Measurements from ENCODE around the gene CFAP47.
"Not testable (repeated sequence)": the region's sequence is repeated elsewhere in the genome, so short reads cannot be mapped to it uniquely, and the experiment has no call there.

CFAP47 gene, protein sequence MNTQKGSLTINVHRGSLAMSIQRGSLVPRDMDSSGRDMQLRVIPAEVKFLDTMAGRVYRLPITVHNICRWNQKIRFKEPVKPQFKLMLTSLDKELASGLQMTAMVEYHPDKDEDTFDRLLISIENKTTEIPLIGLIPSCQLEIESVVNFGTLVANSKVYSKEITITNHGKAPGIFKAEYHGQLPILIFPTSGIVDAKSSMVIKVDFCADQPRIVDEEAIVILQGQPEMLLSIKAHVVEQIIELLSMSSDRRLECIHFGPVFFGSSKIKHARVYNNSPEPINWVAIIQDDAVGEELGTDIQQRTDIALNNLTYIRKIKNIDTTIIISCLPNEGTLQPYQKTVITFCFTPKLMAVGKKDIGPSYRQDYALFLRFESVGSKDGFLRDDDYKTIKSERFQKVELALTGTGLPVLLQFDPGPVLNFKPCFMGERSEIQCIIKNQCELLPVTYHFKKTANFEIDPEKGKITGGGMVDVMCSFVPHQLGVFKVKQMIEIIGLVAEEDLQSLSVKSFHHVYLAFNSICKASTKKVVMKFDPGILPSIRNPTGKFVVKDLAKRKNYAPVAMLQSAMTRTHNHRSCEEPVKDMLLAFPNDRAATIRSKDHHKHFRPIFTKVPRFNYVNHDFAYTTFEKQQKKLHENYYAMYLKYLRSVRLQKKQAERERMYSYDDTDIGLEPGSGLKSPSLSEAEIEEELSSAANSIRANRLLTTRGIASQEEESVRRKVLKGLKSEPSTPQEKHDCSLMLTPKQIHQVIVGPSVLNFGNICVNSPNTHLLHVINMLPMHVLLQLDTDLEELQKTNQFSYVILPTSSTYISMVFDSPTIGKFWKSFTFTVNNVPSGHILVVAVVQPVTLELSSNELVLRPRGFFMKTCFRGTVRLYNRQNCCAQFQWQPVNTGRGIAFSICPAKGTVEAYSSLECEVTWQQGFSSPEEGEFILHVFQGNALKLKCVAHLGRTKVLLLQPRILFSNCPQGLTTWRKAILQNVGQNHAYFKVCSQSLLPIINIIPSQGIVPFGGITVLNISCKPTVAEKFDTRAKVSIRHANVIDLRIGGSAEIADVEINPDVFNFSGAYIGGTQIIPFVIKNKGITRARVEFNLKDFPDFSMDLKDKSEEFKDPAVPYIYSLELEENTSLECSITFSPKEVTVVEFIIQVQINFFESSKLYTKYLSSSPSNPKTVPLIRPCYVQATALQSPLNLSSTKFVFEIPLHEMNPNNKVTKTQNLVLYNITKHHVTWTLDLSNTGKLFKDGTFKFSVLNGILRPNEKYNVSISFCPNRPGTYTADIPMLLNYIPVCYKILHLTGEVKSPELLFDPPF (N-terminal part only)

GRCh38 chrX:35919536-35920309 lies at the start of gene CFAP47:
Gene CFAP47 (plus strand): TSS chrX:35919734. CDS start chrX:35919800, 66 bp downstream.
- DNase-seq (ENCODE audit: low read depth, low spot score): peak; percentile 11

DNA sequence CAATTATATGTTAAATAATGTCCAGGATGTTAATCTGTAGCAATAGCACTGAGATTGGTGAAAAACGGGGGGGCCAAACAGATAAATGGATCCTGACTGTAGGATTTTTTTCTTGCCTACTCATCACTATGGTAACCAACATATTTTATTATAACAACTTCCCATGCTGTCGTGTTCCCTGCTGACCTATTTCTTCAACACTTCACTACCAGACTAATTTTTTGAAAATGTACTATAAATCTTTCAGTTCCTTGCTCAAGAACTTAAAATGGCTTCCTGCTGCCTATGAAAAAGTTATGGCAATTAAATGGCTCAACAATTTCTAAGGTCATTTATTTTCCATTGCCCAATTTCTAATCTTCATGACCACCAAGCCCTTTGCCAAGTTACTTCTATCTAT lies 38.9 kb upstream of the CFAP47 start:
- no peak for DNase-seq (ENCODE audit: low read depth, low spot score)

GRCh38 chrX:35886135-35886534 lies 33.4 kb upstream of the CFAP47 start:
- DNase-seq (ENCODE audit: low read depth, low spot score): no peak

- peak; percentile 14 for DNase-seq (ENCODE audit: low read depth, low spot score)
Observed at GRCh38 chrX:35890699-35891098, 28.8 kb upstream of the CFAP47 start.

- not testable (repeated sequence) for DNase-seq (ENCODE audit: low read depth, low spot score)
Observed at GRCh38 chrX:35986816-35987215, 67.3 kb downstream of the CFAP47 start.

DNA sequence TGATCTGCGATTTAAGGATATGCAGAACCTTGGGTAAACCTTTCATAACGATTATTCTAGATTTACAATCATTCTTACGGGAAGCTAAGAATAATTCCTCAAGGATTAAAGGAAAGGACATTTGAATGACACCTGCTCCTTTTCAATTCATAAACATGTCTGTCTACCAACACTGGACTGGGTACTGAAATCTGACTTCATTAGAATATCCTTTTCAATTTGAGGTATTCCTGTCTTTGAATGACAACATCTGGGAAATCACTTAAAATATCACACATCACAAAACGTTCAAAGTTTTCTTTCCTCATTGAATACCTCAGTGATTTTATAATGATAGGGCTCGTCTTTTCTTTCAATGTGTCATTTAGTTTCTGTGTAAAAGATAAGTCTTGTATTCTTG lies 87.7 kb downstream of the CFAP47 start:
- DNase-seq (ENCODE audit: low read depth, low spot score): no peak

DNA sequence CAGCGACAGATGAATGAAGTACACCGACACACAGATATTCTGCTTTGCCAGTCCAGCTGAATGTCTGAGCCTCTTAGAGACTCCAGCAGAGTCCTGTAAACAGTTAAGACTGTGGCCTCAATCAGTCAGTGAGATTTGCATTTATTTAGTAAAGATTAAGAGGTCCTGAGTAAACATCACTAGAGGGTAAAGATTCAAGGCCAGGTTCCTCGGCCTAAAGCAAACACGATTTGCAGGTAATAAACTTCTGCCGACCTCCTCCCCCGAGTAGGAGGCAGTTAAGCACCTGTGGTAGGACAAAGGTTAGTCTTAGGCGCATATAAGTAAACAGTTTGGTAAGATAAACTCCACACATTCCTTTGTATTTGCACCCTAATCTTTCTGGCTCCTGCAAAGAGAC lies 99.6 kb downstream of the CFAP47 start:
- DNase-seq (ENCODE audit: low read depth, low spot score): no peak

DNA sequence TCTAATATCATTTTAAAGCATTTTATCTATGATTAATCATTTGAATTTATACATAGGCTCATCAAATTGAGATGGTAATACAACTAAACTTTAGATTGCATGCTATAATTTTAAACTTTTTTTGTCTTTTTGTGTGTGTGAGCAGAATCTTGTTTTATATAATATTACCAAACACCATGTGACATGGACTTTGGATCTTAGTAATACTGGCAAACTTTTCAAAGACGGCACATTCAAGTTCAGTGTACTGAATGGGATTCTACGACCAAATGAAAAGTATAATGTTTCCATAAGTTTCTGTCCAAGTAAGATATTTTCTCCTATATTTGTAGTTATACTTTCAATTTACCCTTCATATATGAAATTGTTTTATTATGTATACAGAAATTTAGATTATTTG lies 116.0 kb downstream of the CFAP47 start:
- no peak for DNase-seq (ENCODE audit: low read depth, low spot score)

DNA sequence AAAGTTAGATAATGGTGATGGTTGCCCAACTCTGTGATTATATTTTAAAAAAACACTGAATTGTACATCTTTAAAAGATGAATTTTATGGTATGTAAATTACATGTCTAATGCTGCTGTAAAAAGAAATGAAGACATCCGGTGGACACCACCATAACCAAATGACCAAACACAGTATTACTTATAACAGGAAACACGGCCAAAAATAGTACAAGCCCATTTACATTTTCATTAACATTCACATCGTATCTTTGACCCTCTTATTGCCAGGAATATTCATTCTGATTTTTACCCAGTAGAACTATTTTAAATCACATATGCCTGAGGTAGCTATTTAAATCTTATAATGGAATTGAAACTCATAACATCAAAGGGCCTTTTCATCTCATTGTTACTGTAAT lies 143.2 kb downstream of the CFAP47 start:
- no peak for DNase-seq (ENCODE audit: low read depth, low spot score)

- no peak for DNase-seq (ENCODE audit: low read depth, low spot score)
Observed at GRCh38 chrX:36071061-36071460, 151.5 kb downstream of the CFAP47 start.

DNA sequence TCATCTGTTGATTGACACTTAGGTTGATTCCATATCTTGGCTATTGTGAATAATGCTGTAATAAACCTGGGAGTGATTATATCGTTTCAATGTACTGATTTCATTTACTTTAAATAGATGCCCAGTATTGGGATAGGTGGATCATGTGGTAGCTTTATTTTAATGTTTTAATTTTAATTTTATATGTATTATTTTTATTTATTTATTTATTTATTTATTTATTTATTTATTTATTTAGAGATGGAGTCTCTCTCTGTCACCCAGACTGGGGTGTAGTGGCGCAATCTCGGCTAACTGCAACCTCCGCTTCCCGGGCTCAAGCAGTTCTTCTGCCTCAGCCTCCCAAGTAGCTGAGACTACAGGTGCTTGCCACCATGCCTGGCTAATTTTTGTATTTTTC lies 155.5 kb downstream of the CFAP47 start:
- DNase-seq (ENCODE audit: low read depth, low spot score): not testable (repeated sequence)

DNA sequence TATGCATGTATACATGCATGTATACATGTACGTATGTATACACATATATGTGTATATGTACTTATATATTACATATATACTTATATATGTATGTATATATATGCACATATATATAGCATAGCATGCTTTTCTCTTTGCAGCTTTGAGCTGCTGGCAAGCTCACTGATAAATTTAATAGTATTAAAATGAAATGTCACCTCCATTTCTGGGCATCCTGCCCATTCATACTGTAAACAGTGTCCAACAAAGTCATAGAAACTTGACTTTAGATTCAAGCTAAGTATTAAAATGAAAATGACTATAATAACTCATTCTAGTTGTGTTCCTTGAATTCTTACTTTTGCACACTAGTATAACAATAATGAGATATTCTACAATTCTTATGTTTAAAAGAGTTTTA lies 163.7 kb downstream of the CFAP47 start:
- DNase-seq (ENCODE audit: low read depth, low spot score): no peak

DNA sequence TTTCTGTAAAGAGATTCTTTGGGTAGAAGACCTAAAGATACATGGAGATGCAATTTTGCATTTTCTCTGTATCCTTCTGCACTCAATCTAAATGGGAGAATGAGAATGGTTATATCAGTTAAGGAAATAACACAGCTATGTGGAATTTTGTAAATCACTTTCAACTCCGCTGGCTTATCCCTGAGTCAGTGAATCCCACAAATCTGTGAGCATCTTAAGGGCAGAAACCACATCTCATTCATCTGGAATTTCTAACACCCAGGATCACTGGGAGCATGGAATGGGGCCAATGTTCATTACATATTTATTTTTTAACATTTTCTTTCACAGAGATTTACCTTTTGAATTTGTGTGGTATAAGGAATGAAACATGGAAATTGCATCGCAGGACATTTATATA lies 167.8 kb downstream of the CFAP47 start:
- DNase-seq (ENCODE audit: low read depth, low spot score): peak; percentile 0

- DNase-seq (ENCODE audit: low read depth, low spot score): not testable (repeated sequence)
Observed at GRCh38 chrX:36088939-36089338, 169.4 kb downstream of the CFAP47 start.

- no peak for DNase-seq (ENCODE audit: low read depth, low spot score)
Observed at GRCh38 chrX:36102425-36102824, 182.9 kb downstream of the CFAP47 start.

DNA sequence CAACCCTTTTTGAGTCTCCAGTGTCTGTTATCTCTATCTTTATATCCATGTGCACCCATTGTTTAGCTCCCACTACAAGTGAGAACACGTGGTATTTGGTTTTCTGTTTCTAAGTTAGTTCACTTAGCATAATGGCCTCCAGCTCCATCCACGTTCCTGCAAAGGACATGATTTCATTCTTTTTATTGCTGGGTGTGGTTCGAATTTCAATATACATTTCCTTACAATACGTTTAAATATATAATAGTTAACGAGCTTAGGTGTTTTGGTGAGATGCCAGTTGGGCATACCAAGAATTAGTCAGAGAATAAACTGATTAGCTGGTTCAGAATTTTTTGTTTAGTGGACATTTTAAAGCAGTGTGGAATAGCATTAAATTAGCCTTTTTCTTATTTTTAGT lies 196.7 kb downstream of the CFAP47 start:
- no peak for DNase-seq (ENCODE audit: low read depth, low spot score)

- no peak for DNase-seq (ENCODE audit: low read depth, low spot score)
Observed at GRCh38 chrX:36159254-36159653, 239.7 kb downstream of the CFAP47 start.

- no peak for DNase-seq (ENCODE audit: low read depth, low spot score)
Observed at GRCh38 chrX:36160081-36160480, 240.5 kb downstream of the CFAP47 start.

GRCh38 chrX:36198575-36198974 lies 279.0 kb downstream of the CFAP47 start:
- no peak for DNase-seq (ENCODE audit: low read depth, low spot score)

DNA sequence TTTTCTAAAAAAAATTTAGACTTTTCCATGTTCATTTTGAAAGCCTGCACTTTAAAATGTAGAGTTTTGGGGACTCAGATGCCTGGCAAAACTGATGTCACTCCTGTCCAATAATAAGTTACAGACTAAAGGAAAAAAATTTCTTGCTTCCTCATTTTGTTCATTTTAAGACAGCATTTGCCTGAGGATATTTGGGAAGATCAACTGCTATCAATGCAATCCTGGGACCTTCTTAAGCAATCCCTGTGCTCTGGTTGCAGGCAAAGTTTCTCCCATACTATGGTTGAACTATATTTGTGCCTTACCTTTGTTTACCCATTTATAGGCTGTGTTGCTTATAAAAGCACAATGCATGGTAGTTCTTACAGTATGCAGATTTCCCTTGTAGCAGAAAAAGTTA lies 280.4 kb downstream of the CFAP47 start:
- DNase-seq (ENCODE audit: low read depth, low spot score): no peak

DNA sequence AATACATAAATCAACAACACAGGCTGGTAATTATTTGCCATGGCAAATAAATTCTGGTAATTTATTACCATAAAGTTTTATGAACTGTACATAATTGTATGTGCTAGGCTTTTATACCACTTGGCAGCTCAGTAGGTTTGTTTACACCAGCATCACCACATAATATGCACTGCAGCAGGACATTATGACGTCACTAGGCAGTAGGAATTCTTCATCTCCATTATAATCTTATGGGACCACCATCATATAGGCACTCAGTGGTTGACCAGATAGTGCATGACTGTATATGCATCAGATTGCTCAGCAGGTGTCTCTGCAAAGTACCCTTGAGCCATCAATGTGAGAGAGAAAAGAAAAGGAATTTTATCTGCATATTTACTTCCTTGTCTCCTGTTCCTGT lies 295.4 kb downstream of the CFAP47 start:
- DNase-seq (ENCODE audit: low read depth, low spot score): no peak
